ENCODE results near the gene ADSS1.

The ADSS1 gene

DNA sequence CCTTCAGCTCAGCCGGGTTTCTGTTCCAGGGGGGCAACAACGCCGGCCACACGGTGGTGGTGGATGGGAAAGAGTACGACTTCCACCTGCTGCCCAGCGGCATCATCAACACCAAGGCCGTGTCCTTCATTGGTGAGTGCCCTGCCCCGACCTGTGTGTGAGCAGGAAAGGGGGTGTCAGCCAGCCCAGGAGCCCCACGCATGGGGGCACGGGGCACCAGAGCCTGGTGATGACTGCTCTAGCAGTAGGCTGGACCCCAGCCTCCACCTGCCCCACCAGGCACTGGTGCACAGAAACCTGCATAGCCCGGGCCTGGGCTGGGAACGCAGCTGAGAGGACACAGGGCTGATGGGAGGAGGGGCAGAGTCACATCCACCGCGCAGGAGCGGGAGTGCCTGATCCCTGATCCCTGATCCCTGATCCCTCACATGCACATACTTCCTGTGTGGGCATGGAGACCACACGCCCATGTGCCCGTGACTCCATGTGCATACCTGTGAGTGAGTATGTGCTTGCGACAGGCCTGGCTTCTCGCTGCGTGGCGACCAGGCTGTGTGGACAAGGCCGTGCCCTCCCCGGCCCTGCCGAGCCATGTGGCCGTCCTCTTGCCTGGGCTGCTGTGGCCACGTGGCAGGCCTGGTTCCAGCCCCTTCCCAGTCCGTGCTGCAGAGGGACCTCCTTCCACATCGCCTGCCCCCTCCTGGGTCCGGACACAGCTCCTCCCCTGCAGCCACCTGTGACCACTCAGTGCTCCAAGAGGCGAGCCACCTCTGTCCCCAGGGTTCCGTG is 11.2 kb downstream of the ADSS1 start:
- DNase-seq: no peak

DNA sequence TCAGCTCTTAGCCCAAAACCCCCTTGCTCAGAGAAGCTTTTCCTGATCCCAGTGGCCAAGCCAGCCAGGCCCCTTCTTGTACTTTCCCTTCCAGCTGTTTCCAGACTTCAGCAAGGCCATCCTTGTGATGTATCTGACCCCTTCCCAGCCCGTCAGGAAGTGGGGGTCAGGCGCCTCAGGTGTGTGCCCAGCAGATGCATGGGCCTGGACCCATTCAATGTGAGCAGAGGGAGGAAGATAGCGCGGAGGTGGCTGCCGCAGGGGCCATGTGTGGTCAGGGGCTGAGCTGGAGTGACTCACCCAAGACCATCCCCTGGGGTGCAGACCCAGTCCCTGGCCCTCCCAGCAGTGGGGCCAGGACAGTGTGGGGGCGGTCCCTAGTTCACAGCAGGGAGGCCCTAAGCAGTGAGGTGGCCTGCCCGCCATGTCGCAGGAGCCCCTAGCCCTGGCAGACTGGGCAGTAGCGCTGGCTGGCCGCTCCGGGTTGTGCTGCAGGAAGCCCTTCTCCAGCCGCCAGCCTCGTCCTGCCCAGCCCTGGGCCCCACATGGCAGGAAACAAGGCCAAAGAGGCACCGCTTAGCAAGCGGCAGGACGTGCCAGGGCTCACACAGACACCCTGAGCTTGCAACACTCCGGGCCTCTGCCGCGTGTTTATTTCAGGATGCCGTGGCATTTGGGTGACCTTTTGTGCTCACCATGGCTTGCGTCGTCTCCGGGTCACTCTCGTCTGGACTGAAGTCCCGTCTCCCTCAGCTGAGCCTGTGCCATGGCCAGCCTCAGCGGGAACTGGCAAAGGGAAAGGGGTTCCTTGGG is 12.0 kb downstream of the ADSS1 start:
- no peak for DNase-seq

DNA sequence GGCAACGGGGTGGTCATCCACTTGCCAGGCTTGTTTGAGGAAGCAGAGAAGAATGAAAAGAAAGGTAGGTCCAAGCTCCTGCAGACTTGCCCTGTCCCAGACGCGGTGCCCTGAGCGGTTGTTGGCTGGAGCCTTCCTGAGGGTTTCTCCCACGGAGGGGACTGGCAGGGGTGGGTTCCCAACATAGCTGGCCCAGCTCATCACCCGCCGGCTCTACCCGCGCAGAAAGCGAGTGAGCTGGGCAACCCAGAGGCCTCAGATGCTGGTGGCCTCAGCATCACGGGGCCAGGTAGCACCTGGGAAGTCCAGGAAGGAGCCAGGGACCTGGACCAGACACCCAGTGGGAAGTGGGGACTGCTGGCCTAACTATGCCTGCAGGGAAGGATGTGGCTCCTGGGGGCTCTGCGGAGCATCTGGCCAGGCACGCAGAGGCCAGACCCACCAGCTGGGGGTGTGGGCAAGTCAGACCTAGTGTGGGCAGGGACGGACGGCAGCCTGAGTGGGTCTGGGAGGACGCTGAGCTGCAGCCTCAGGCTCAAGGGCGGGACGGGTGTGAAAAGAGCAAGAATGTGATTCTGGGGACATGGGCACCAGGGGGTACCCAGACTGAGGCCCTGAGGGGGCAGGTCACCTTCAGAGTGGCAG is 14.5 kb downstream of the ADSS1 start:
- no peak for DNase-seq

DNA sequence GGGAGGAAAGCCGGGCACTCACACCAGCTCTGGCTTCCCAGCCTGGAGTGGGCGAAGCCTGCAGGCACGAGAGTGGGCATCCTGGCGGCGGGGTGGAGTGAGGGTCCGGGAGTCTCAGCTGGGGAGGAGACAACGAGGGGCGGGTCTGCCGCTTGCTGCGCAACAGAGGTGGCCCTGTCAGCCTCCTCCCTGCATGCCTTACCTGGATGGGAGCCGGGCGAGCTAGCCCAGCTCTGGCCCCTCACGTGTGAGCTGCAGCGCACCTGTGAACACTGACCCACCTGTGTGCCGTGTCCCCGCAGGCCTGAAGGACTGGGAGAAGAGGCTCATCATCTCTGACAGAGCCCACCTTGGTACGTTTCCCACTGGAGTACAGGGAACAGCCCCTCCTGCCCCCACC is 15.0 kb downstream of the ADSS1 start:
- no peak for DNase-seq

DNA sequence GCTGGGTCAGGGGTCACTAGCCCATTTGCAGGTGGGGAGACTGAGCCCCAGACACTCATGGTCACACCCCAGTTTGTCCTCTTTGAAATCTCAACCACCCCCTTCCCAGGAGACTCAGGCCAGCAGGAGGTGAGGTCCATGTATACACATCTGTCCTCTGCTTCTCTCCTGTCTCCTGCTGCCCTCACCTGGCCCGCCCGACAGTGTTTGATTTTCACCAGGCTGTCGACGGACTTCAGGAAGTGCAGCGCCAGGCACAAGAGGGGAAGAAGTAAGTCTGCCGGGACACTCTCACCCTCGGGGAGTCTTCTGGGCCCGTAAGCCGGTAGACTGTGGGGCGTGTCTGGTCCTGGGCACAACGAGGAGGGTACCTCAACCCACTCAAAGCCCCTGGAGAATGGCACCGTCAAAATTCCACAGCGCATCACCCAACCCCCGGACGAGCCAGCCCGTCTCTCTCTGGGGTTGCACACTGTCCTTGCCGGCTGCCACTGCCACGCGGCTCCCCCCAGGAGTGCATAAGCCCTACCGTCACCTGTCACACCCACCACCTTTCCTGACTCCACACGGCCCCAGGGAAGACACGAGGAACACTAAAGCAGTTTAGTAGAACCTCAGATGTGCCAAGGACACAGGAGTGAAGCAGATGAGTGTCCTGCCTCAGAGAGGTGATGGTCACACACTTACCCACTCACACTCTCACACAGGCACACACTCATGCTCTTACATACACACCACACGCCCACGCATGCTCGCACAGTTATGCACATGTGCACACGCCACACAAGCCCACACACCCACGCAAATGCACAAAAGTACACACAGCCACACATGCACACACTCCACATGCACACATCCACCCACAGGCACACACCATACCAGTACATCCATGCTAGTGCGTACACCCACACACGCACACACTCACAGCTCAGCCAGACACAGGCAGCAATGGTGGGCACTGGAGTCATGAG is 15.8 kb downstream of the ADSS1 start:
- no peak for DNase-seq

DNA sequence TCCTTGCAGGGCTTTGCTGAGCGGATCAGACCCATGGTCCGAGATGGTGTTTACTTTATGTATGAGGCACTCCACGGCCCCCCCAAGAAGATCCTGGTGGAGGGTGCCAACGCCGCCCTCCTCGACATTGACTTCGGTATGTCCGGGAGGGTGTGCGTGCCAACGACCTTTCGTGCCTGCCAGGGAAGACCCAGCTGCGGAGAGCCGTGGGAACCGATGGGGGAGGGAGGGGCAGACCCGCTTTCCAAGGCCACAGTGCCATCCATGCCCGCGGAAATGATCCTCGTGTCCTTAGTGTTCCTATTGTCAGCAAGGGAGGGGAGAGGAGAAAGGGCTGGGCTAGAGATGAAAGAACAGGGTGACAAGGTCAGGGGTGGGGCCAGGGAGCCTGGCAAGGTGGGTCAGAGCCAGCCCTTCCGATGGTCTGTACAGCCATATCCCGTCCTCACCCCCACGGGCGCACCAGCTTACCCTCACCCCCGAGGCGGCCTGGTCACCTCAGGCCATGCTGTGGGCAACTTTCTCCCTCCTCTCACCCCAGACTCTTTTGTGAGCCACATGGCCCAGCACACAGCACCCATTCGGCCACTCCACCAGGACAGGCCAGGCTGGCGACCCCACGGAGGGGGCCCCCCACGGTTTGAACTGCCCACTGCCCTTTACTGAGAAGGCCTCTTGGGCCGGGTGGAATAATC is 17.2 kb downstream of the ADSS1 start:
- no peak for DNase-seq

DNA sequence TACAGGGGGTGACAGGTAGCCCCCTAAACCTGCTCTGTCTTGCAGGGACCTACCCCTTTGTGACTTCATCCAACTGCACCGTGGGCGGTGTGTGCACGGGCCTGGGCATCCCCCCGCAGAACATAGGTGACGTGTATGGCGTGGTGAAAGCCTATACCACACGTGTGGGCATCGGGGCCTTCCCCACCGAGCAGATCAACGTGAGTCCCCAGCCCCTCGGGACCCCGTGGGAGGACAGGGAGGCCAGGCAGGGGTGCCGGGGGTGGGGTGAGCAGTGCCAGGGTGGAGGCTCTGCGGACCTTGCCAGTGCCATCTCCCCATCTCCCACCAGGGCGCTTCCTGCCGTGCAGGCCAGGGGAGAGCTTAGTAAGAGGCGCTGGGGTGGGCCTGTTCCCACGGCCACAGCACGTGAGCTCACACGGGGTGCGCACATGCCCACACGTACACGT is 17.8 kb downstream of the ADSS1 start:
- DNase-seq: no peak

DNA sequence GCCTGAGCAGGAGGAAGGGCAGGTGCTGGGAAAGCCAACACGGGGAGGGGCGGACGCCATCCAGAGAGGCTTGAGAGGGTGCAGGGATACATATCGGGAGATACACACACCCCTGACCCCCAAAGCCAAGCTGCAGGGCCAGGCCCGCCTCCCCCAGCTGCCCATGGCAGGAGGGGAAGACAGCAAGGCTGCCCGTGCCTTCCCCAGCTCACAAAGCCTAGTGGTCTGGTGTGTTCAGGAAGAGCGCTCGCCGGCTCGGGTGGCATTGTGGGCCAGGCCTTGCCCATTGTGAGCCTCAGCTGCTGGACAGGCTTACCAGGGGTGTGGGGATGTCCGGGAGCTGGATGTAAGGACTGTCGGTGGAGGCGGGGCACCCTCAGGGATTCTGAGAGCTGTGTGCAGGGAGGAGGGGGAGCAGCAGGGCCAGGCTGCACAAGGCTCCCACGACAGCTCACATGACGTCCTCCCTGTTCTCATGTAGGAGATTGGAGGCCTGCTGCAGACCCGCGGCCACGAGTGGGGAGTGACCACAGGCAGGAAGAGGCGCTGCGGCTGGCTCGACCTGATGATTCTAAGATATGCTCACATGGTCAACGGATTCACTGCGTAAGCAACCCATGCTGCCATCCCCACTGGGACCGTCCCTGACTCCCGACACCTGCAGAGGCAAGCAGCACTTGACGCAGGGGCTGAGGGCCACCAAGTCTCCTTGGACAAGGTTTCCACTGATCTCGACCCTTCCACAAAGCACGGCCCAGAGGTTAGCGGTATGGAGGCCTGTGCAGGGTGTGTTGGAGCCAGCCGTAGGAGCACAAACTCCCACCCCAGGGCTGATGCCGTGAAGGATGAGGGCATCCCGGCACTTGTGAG is 18.8 kb downstream of the ADSS1 start:
- DNase-seq: no peak

DNA sequence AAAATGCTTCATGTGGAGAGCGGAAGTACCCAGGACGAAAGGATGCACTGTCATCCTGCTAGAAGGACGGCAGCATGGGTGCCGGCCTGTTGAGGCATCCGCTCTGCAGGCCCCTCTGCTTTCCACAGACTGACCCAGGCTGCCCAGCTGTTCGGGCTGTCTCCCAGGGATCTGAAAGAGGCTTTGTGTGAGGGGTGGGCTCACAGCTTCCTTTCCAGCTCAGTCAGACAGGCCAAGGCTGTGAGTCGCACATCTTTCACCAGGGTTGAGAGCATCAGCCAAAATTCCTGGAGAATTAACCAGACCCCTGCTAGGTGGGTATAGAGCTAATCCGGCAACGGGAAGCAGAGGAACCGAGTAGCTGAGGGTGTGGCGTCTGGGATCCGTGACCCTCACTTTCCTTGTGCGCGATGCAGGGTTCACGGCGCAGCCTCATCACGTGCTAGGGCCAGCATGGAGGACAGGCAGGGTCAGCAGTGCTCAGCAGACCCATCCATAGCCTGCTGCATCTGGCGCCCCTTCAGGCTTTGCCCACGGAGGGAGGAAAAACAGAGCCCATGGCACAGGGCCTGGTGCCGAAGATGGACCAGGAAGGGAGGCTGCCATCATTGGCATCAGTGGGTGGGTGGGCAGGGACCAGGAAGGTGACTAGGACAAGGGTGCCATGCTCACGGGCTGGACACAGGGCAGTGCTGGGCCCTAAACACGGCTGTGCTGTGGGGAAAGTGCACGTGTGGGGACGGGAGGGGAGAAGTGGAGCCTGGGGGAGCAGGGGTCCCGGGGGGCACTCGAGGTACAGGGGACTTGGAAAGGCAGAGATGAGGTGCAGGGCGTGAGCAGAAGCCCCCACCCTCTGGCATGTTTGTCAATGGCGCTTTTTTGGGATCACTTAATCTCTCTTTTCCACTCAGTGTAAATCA is 19.7 kb downstream of the ADSS1 start:
- DNase-seq: no peak

DNA sequence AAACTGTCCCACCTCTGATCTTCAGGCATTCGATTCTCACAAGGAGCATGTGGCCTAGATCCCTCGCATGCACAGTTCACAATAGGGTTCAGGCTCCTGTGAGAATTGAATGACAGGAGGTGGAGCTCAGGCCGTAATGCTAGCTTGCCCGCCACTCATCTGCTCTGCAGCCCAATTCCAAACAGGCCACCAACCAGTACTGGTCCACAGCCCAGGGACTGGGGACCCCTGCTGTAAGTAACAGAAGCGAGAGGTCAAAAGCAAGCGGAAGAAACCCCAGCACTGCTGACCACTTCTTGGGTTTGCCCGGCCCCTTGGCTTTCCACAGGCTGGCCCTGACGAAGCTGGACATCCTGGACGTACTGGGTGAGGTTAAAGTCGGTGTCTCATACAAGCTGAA is 20.5 kb downstream of the ADSS1 start:
- no peak for DNase-seq

DNA sequence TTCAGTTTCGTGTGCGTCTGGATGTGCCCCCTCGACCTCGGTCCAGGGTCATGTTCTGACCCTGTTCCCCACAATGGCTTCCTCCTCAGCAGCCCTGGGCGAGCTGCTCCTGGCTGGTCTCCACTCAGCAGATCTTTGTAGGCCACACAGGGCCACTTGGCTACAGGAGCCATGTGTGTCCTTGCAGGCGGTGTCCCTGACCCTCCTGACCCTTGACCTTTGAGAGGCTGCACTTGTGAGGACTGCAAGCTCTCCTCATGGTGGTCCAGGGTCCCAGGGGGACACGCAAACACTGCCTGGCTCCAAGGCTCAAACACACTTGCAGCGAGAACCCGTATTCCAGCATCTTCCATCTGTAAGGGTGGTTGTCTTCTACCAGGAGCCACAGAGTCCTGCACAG is 21.4 kb downstream of the ADSS1 start:
- no peak for DNase-seq

DNA sequence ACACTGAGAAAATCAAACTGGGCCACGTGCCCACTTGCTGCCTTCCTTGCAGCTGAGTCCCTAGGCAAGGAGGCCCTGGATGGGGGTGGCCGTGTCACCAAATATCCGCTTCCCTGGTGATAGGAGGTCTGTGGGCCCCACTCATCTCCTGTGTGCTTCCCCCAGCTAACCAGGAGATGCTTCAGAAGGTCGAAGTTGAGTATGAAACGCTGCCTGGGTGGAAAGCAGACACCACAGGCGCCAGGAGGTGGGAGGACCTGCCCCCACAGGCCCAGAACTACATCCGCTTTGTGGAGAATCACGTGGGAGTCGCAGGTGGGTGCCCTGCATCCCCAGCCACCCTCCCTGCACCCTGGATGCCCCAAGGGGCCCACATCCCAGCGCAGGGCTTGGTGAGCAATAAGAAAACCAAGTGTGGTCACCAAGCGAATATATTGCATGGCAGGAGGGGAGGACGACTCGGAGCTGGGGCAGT is 22.1 kb downstream of the ADSS1 start:
- DNase-seq: no peak

DNA sequence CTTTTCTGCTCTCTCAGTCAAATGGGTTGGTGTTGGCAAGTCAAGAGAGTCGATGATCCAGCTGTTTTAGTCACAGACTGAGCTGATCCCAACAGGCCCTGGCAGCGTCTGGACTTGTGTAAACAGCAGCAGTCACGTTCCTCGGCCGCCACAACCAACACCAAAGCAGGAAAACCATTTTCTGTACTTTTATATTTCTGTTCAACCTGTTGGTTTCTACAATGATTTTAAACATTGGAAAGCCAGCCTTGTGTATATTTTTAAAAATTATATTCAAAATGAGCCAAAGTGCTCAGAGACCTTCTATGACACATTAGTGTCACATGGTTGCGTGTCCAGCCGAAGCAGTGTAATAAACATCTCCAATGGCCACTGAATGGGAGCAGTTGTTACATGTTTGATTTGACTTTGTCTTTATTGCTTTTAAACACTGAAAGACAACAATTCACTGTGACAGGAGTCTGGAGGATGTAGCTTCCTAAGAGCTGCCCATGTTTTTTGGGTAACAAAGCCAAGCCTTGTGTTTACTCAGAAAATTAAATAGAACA is 23.0 kb downstream of the ADSS1 start:
- no peak for DNase-seq

DNA sequence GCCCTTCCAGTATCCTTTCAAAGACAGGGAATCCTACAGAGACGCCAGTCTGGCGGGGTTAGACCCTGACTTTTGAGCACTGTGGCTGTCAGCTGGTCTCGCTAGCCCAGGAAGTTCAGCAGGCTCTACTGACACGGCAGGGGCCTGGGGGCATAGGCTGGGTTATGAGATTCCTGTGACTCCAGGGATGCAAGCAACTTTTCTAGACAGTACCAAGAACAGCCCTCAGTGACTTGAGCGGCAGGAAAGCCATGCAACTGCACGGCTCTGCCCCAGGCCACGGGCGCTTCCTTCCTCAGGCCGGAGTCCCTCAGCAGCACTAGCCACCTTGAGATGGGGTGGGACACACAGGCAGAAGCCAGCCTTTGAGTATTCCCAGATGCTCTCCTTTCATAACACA is 23.8 kb downstream of the ADSS1 start:
- DNase-seq: no peak

DNA sequence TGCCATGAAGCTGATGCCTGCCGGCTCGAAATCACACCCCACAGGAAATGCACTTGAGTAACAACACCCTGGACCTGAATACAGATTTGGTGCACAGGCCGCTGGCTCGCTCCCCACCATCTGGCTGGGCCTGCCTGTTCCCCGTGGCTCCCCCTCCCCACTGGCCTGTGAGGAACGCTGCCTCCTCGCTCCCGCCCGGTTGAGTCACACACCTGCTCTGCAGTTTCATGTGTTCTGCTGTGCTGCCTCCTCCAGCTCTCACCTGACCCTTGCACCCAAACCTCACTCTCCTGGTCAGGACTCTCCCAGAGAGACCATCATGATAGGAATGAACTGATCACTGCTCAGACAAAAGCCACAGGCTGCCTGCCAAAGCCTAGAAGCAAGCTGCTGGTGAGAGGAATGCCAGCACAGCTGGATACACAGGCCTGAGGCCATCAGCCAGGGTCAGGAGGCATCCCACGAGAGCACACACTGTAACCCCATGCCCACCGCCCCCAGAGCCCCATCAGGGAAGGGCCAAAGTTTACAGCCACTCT is 25.2 kb downstream of the ADSS1 start:
- DNase-seq: no peak

DNA sequence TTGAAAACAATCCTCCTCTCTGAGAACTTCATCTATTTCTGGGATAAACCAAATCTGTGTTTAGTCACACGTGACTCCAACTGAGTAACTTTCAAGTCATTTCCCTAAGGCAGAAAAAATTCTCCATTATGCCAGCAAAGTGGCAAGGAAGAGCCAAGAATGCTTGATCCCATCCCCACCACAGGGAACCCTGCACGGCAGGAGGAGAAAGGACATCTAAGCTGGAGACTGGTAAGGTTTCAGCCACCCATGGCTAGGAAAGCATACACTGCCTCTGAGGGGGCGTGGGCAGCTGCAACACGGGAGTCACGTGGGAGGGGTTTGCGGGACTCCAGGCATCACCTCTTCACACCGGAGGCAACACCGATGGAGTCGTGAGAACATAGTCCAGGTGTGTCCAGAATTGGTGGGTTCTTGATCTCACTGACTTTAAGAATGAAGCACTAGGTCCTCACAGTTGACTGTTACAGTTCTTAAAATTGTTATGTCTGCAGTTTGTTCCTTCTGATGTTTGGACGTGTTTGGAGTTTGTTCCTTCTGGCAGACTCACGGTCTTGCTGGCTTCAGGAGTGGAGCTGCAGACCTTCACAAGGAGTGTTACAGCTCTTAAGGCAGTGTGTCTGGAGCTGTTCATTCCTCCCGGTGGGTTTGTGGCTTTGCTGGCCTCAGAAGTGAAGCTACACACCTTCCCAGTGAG is 26.2 kb downstream of the ADSS1 start:
- no peak for DNase-seq

DNA sequence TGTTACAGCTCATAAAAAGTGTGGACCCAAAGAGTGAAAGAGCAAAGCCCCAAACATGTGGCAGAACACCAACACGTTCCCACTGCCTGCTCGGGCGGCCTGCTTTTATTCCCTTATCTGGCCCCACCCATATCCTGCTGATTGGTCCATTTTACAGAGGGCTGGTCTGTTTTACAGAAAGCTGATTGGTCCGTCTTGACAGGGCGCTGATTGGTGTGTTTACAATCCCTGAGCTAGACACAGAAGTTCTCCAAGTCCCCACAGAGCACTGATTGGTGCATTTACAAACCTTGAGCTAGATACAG is 26.7 kb downstream of the ADSS1 start:
- DNase-seq: peak; percentile 22

Measured in CD4-positive, alpha-beta T cell treated with Interleukin-21 for 1 hour (primary cell).